ENCODE measurements around the gene RABGEF1. TPM values are rescaled to one million over a fixed set of nuclear protein-coding genes. Genes with fewer than 3 reads are reported as not detected.
"Not testable (repeated sequence)": the region's sequence is repeated elsewhere in the genome, so short reads cannot be mapped to it uniquely, and the experiment has no call there.

RABGEF1 gene
- total and polyA plus RNA-seq, 2 donors (not counting 1 experiment from before 2014, with no cell fraction given): 27.9 to 31.0 TPM

DNA sequence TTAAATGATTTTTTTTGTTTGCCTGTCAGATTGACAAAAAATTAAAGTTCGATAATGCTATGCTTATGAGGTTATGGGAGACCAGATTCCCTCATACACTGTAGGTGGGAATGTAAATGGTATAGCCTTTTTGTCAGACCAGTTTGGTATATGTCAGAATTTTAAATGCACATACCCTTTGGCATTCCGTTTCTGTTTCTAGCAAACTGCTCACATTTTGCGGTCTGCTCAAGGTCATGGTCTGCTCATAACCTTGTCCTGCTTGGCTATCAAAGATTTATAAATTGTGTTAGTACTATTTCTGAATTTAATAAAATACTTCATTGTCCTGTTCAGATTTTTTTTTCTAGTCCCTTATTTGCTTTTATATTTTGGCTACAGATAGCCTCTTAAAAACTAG lies 15.7 kb downstream of the RABGEF1 start:
- H3K36me3 ChIP-seq (replicated peaks in 1 of 2; ENCODE audit: control extremely low read depth in 1 of 2, control insufficient read depth in 1 of 2, extremely low read depth in 1 of 2, insufficient read depth in 2 of 2, low read length in 1 of 2); ATAC-seq (ENCODE audit: low read depth); DNase-seq; H3K4me2 ChIP-seq (replicated peaks; ENCODE audit: low read depth, low read length, poor library complexity, severe bottlenecking); CTCF ChIA-PET; H3K4me3 Mint-ChIP-seq; H3K4me3 ChIP-seq (ENCODE audit: control extremely low read depth in 1 of 5, extremely low read depth in 1 of 5, insufficient read depth in 1 of 5, low read depth in 2 of 5, low read length in 4 of 5); H3K9me3 Mint-ChIP-seq (ENCODE audit: insufficient read depth); H3K27me3 ChIP-seq (replicated peaks in 1 of 4; ENCODE audit: control extremely low read depth in 1 of 4, control insufficient read depth in 3 of 4, insufficient read depth in 4 of 4, low read length in 3 of 4); POLR2A ChIA-PET; H2AFZ ChIP-seq (ENCODE audit: insufficient read depth, low read depth, low read length, poor library complexity, severe bottlenecking); H3K27me3 Mint-ChIP-seq; H3K9ac ChIP-seq (ENCODE audit: low read length); H3K27ac ChIP-seq (ENCODE audit: low read length in 2 of 2); H3K9me3 ChIP-seq (ENCODE audit: control extremely low read depth in 1 of 3, control insufficient read depth in 2 of 3, insufficient read depth in 1 of 3, low read length in 2 of 3); H3K27ac Mint-ChIP-seq: not testable (repeated sequence)
- H3K4me1 ChIP-seq (ENCODE audit: control insufficient read depth in 2 of 2, insufficient read depth in 2 of 2, low read length in 2 of 2): peaks cover 19 to 28% of the 10 kb centered on the region in 2 donors
- intact Hi-C loops (cut with micrococcal nuclease): loop anchor here (10.0 kb wide), 1 partner anchor 201 kb away; no protein-coding TSS in a partner anchor
- H3K4me1 Mint-ChIP-seq: peaks cover 51% of the 10 kb centered on the region
- H3K79me2 ChIP-seq (ENCODE audit: control insufficient read depth, insufficient read depth, low read length): peaks cover 97% of the 10 kb centered on the region
- no CpG with 5 or more reads among the region's 3 CpGs for WGBS (ENCODE audit: insufficient coverage)
- H4K20me1 ChIP-seq (ENCODE audit: control insufficient read depth, insufficient read depth, low read length, poor library complexity, severe bottlenecking): peaks cover 58% of the 10 kb centered on the region

- H3K9me3 Mint-ChIP-seq (ENCODE audit: insufficient read depth): no peaks in the 10 kb centered on the region
- ChIA-PET POLR2A (no interaction called here), CTCF (no interaction called here)
- H3K4me1 ChIP-seq (ENCODE audit: control insufficient read depth in 2 of 2, insufficient read depth in 2 of 2, low read length in 2 of 2): peaks cover 13 to 22% of the 10 kb centered on the region in 2 donors
- ATAC-seq (ENCODE audit: low read depth): no peak
- no peak overlapping the region for H3K9ac ChIP-seq (ENCODE audit: low read length)
- no peak overlapping the region for H3K27ac ChIP-seq (ENCODE audit: low read length in 2 of 2)
- no peak overlapping the region for H3K27ac Mint-ChIP-seq
- H3K27me3 Mint-ChIP-seq: no peaks in the 10 kb centered on the region
- peaks cover 44% of the 10 kb centered on the region for H3K4me1 Mint-ChIP-seq
- intact Hi-C loops (cut with micrococcal nuclease): loop anchor here (10.0 kb wide), 1 partner anchor 202 kb away; no protein-coding TSS in a partner anchor
- peaks cover 0 to 8% of the 10 kb centered on the region in 2 experiments for H3K36me3 ChIP-seq (replicated peaks in 1 of 2; ENCODE audit: control extremely low read depth in 1 of 2, control insufficient read depth in 1 of 2, extremely low read depth in 1 of 2, insufficient read depth in 2 of 2, low read length in 1 of 2)
- no peak for DNase-seq
- H4K20me1 ChIP-seq (ENCODE audit: control insufficient read depth, insufficient read depth, low read length, poor library complexity, severe bottlenecking): peaks cover 60% of the 10 kb centered on the region
- no peak for TF ChIP-seq CTCF (IDR thresholded peaks at IDR 0.05)
- TF ChIP-seq EZH2 (IDR thresholded peaks at IDR 0.05; ENCODE audit: borderline replicate concordance, insufficient read depth, low read depth, low read length, poor library complexity, severe bottlenecking): no peak
- no peak overlapping the region for H3K4me3 ChIP-seq (ENCODE audit: control extremely low read depth in 1 of 5, extremely low read depth in 1 of 5, insufficient read depth in 1 of 5, low read depth in 2 of 5, low read length in 4 of 5)
- H3K9me3 ChIP-seq (ENCODE audit: control extremely low read depth in 1 of 3, control insufficient read depth in 2 of 3, insufficient read depth in 1 of 3, low read length in 2 of 3): no peaks in the 10 kb centered on the region
- no peak overlapping the region for H3K4me3 Mint-ChIP-seq
- no peaks in the 10 kb centered on the region for H3K27me3 ChIP-seq (replicated peaks in 1 of 4; ENCODE audit: control extremely low read depth in 1 of 4, control insufficient read depth in 3 of 4, insufficient read depth in 4 of 4, low read length in 3 of 4)
- peaks cover 97% of the 10 kb centered on the region for H3K79me2 ChIP-seq (ENCODE audit: control insufficient read depth, insufficient read depth, low read length)
- no peak overlapping the region for H3K4me2 ChIP-seq (replicated peaks; ENCODE audit: low read depth, low read length, poor library complexity, severe bottlenecking)
- H2AFZ ChIP-seq (ENCODE audit: insufficient read depth, low read depth, low read length, poor library complexity, severe bottlenecking): no peak overlapping the region
Observed at GRCh38 chr7:66756889-66757288, 16.4 kb downstream of the RABGEF1 start.
